Right lobe of liver (tissue), 6 donors: ENCODE results near the gene CMPK2. TPM values are rescaled to one million over a fixed set of nuclear protein-coding genes. Genes with fewer than 3 reads are reported as not detected.

Experiments used
- ATAC-seq, 4 donors: fragments of 200-7000 bp; cut with Tn5 transposase; one replicate each; pipeline ENCODE4 v1.9.1; 2020; ENCODE audit warnings: mild to moderate bottlenecking in 4 of 4, moderate library complexity in 4 of 4
- DNase-seq, 3 donors: peaks; one replicate each; pipeline ENCODE4 v3.0.0-alpha.2; 2020
- H3K27ac ChIP-seq, 3 donors: fragments of 200-600 bp; one replicate each; pipeline ENCODE4 v1.8.0; 2022
- H3K27me3 ChIP-seq, 2 donors: fragments of 200-600 bp; one replicate each; pipeline ENCODE4 v1.8.0; 2022
- H3K36me3 ChIP-seq, 4 donors: fragments of 200-600 bp; sonication (generic) in 1 of 4; one replicate each; pipeline versions ENCODE4 v1.5.1 to v1.8.0; 2017 to 2022; ENCODE audit warnings: control low read depth in 1 of 4
- H3K4me1 ChIP-seq, 4 donors: fragments of 200-600 bp; sonication (generic) in 1 of 4; one replicate each; pipeline versions ENCODE4 v1.5.1 to v1.8.0; 2017 to 2022; ENCODE audit warnings: control low read depth in 1 of 4
- H3K4me3 ChIP-seq, 3 donors: fragments of 200-600 bp; one replicate each; pipeline ENCODE4 v1.8.0; 2022
- H3K9me3 ChIP-seq, 4 donors: fragments of 200-600 bp; sonication (generic) in 1 of 4; one replicate each; pipeline versions ENCODE4 v1.5.1 to v1.8.0; 2017 to 2022; ENCODE audit warnings: control low read depth in 1 of 4
- CTCF ChIP-seq, 4 donors: fragments of 200-600 bp in 3 of 4; fragments of 450-650 bp in 1 of 4; IDR thresholded peaks; one replicate each; pipeline versions ENCODE4 v1.5.1 to v1.8.0; 2016 to 2022; ENCODE audit warnings: antibody characterized with exemption in 4 of 4, mild to moderate bottlenecking in 2 of 4
- POLR2A ChIP-seq: fragments of 450-650 bp; IDR thresholded peaks from one replicate; pipeline ENCODE4 v1.6.1; 2017; ENCODE audit warnings: antibody characterized with exemption, mild to moderate bottlenecking
- WGBS: methylation state at CpG from one replicate; pipeline ENCODE4 v1.1.6; 2018; ENCODE audit warnings: low coverage, low lambda C conversion rate; ENCODE audit not compliant: insufficient coverage; ENCODE audit errors: missing lambda C conversion rate; 5-methylcytosine and 5-hydroxymethylcytosine counted together
- intact Hi-C, 2 donors: fragments of 100-400 bp; cut with DNase I; formaldehyde crosslinking; loops; one replicate each; pipeline versions ENCODE4 v1.11.2 to v1.14.1; 2022
- total RNA-seq, 6 experiments: library from RNA; depleted of rRNA in 2 of 6; stranded (reverse); fragments of >200 nt in 2 of 6; fragmentation: NEBNext Ultra II Directional in 3 of 6; extraction: Animal tissue kit (Norgen Biotek cat#: 25700) in 3 of 6; gene quantifications; one replicate each; pipeline versions ENCODE4 v1.1.0 to v1.2.4, GENCODE V29; 2016 to 2023
- donor health status: DM: no; HTN: yes; CAD: no.
- donor health status: DM: no; HTN: no; CAD: no.
- donor health status: DM: no; HTN: no; CAD: no.
- donor health status: DM: no; HTN: yes; CAD: no.
- donor health status: DM: no; HTN: yes; CAD: no.

CMPK2 gene
- total RNA-seq, 6 experiments from 2014 or later = 1.9 to 5.1 (median 3.8) TPM

- ATAC-seq = no peak
- Histone ChIP-seq H3K4me1 (no peaks in the 10 kb centered on the region), H3K36me3 (no peaks in the 10 kb centered on the region), H3K4me3 (no peak overlapping the region), H3K27ac (no peak overlapping the region), H3K27me3 (no peaks in the 10 kb centered on the region), H3K9me3 (no peaks in the 10 kb centered on the region)
- WGBS = 58% methylated on average over 5 of the region's 5 CpGs
- intact Hi-C loops = no loop called here
- TF ChIP-seq CTCF (IDR thresholded peaks at IDR 0.05) (no peak), POLR2A (no peak)
- no peak for DNase-seq
These were observed 47.7 kb downstream of the CMPK2 start for GRCh38 chr2:6818012-6818411.

- Histone ChIP-seq H3K4me3 (no peak overlapping the region), H3K27ac (no peak overlapping the region), H3K4me1 (no peaks in the 10 kb centered on the region), H3K27me3 (no peaks in the 10 kb centered on the region), H3K36me3 (no peaks in the 10 kb centered on the region), H3K9me3 (no peaks in the 10 kb centered on the region)
- WGBS = 66% methylated on average over 5 of the region's 5 CpGs
- TF ChIP-seq CTCF (IDR thresholded peaks at IDR 0.05) = no peak
- TF ChIP-seq POLR2A = no peak
- no peak for ATAC-seq
- intact Hi-C loops = no loop called here
- DNase-seq = no peak
These were observed 50.8 kb downstream of the CMPK2 start for GRCh38 chr2:6814869-6815268.

- WGBS = 78% methylated on average over 10 of the region's 10 CpGs
- intact Hi-C loops = no loop called here
- H3K36me3 ChIP-seq = no peaks in the 10 kb centered on the region
- H3K27me3 ChIP-seq = no peaks in the 10 kb centered on the region
- no peak overlapping the region for H3K4me3 ChIP-seq
- no peak for DNase-seq
- H3K4me1 ChIP-seq = no peaks in the 10 kb centered on the region
- ATAC-seq = no peak
- H3K27ac ChIP-seq = no peak overlapping the region
- TF ChIP-seq POLR2A (no peak), CTCF (IDR thresholded peaks at IDR 0.05) (no peak)
- no peaks in the 10 kb centered on the region for H3K9me3 ChIP-seq
These were observed 51.4 kb downstream of the CMPK2 start for GRCh38 chr2:6814312-6814711.

GRCh38 chr2:6813573-6813972 lies 52.1 kb downstream of the CMPK2 start:
- Histone ChIP-seq H3K9me3 (no peaks in the 10 kb centered on the region), H3K4me1 (no peaks in the 10 kb centered on the region), H3K27me3 (no peaks in the 10 kb centered on the region), H3K4me3 (no peak overlapping the region), H3K27ac (no peak overlapping the region), H3K36me3 (no peaks in the 10 kb centered on the region)
- TF ChIP-seq POLR2A (no peak), CTCF (IDR thresholded peaks at IDR 0.05) (no peak)
- ATAC-seq (no peak), DNase-seq (no peak)
- intact Hi-C loops = no loop called here
- WGBS = 85% methylated on average over 2 of the region's 2 CpGs
